WTC11 (cell line): ENCODE measurements around the gene LARP4B. TPM values are rescaled to one million over a fixed set of nuclear protein-coding genes. Genes with fewer than 3 reads are reported as not detected.

Experiments
- ATAC-seq: fragments of 200-7000 bp; cut with Tn5 transposase; 2 replicates; pipeline ENCODE4 v1.10.0; 2021; ENCODE audit warnings: mild to moderate bottlenecking, moderate library complexity
- CTCF ChIA-PET: fragments of 300-600 bp; sonication (Branson Sonifier 250); formaldehyde crosslinking; loops from one replicate; lab custom pipeline; 2021; ENCODE audit warnings: antibody characterized with exemption; lab: Charles Lee
- POLR2A ChIA-PET: fragments of 350-600 bp; sonication (Branson Sonifier 250); formaldehyde crosslinking; loops from one replicate; lab custom pipeline; 2021; ENCODE audit warnings: antibody characterized with exemption; lab: Charles Lee
- DNase-seq: peaks from one replicate; pipeline ENCODE4 v3.0.0; 2021; ENCODE audit warnings: low spot score
- H3K27ac Mint-ChIP-seq: 2 replicates; pipeline ENCODE4 v1.8.0; 2021; ENCODE audit warnings: mixed read lengths
- H3K27me3 Mint-ChIP-seq: 2 replicates; pipeline ENCODE4 v1.8.0; 2021; ENCODE audit warnings: low read depth, mild to moderate bottlenecking, moderate library complexity, mixed read lengths
- H3K36me3 Mint-ChIP-seq: 2 replicates; pipeline ENCODE4 v1.8.0; 2021; ENCODE audit warnings: mixed read lengths
- H3K4me1 Mint-ChIP-seq: 2 replicates; pipeline ENCODE4 v1.8.0; 2022; ENCODE audit warnings: mixed read lengths
- H3K4me3 Mint-ChIP-seq: 2 replicates; pipeline ENCODE4 v1.8.0; 2021; ENCODE audit warnings: mild to moderate bottlenecking, moderate library complexity, mixed read lengths
- H3K9me3 Mint-ChIP-seq: 2 replicates; pipeline ENCODE4 v1.8.0; 2021; ENCODE audit warnings: mixed read lengths
- CREB1 ChIP-seq: sonication (generic); formaldehyde crosslinking; IDR thresholded peaks from 2 replicates; pipeline ENCODE4 v1.8.0; 2023; ENCODE audit warnings: mild to moderate bottlenecking, missing genetic modification reagents
- ELF4 ChIP-seq: sonication (generic); formaldehyde crosslinking; IDR thresholded peaks from 2 replicates; pipeline ENCODE4 v1.8.1; 2022; ENCODE audit warnings: low read depth, mild to moderate bottlenecking, moderate library complexity, missing genetic modification reagents
- FOXK1 ChIP-seq: sonication (generic); formaldehyde crosslinking; IDR thresholded peaks from 2 replicates; pipeline ENCODE4 v1.8.0; 2022; ENCODE audit warnings: mild to moderate bottlenecking, moderate library complexity, missing genetic modification reagents
- GTF2I ChIP-seq: fragments of 250-450 bp; sonication (Bioruptor Pico); conservative IDR thresholded peaks from 2 replicates; pipeline ENCODE4 v1.4.0; 2021; ENCODE audit warnings: mild to moderate bottlenecking
- JAZF1 ChIP-seq: fragments of 250-450 bp; sonication (Bioruptor Pico); IDR thresholded peaks from 2 replicates; pipeline ENCODE4 v1.9.0; 2021; ENCODE audit warnings: moderate library complexity, mild to moderate bottlenecking, inconsistent platforms
- NFATC4 ChIP-seq: fragments of 250-450 bp; sonication (Bioruptor Pico); IDR thresholded peaks from 2 replicates; pipeline ENCODE4 v1.9.0; 2021; ENCODE audit warnings: mild to moderate bottlenecking
- NR2C2 ChIP-seq: sonication (generic); formaldehyde crosslinking; IDR thresholded peaks from 2 replicates; pipeline ENCODE4 v1.8.0; 2022; ENCODE audit warnings: mild to moderate bottlenecking, missing genetic modification reagents
- OVOL2 ChIP-seq: fragments of 250-450 bp; sonication (Bioruptor Pico); IDR thresholded peaks from 2 replicates; pipeline ENCODE4 v1.9.0; 2021; ENCODE audit warnings: mild to moderate bottlenecking, borderline replicate concordance
- RELA ChIP-seq: sonication (generic); formaldehyde crosslinking; IDR thresholded peaks from 2 replicates; pipeline ENCODE4 v1.8.1; 2022; ENCODE audit warnings: missing genetic modification reagents, mild to moderate bottlenecking, borderline replicate concordance
- TCF7 ChIP-seq: sonication (generic); formaldehyde crosslinking; IDR thresholded peaks from 2 replicates; pipeline ENCODE4 v1.8.0; 2022; ENCODE audit warnings: mild to moderate bottlenecking, low read depth, missing genetic modification reagents, moderate library complexity
- TEAD1 ChIP-seq: sonication (generic); formaldehyde crosslinking; IDR thresholded peaks from 2 replicates; pipeline ENCODE4 v1.8.0; 2022; ENCODE audit warnings: mild to moderate bottlenecking, missing genetic modification reagents
- TP53 ChIP-seq: sonication (generic); formaldehyde crosslinking; IDR thresholded peaks from 2 replicates; pipeline ENCODE4 v1.8.1; 2023; ENCODE audit warnings: mild to moderate bottlenecking, missing genetic modification reagents
- ZNF232 ChIP-seq: sonication (generic); formaldehyde crosslinking; IDR thresholded peaks from 2 replicates; pipeline ENCODE4 v1.8.0; 2022; ENCODE audit warnings: mild to moderate bottlenecking, missing genetic modification reagents
- ZNF317 ChIP-seq: sonication (generic); formaldehyde crosslinking; IDR thresholded peaks from 2 replicates; pipeline ENCODE4 v1.8.1; 2023; ENCODE audit warnings: low read depth, mild to moderate bottlenecking, moderate library complexity, missing genetic modification reagents, borderline replicate concordance
- ZNF423 ChIP-seq: fragments of 250-450 bp; sonication (Bioruptor Pico); IDR thresholded peaks from 2 replicates; pipeline ENCODE4 v2.1.2; 2022; ENCODE audit warnings: mild to moderate bottlenecking, moderate library complexity
- total RNA-seq: library from RNA; stranded (reverse); gene quantifications from 3 replicates; pipeline ENCODE4 v1.2.3, GENCODE V29; 2021
- TF ChIP-seq, protein P1 (sequence below): sonication (generic); formaldehyde crosslinking; conservative IDR thresholded peaks from 2 replicates; pipeline ENCODE4 v1.8.1; 2023; ENCODE audit warnings: mild to moderate bottlenecking, low read depth, missing genetic modification reagents, moderate library complexity
- TF ChIP-seq, protein P2 (sequence below): sonication (generic); formaldehyde crosslinking; IDR thresholded peaks from 2 replicates; pipeline ENCODE4 v1.8.1; 2023; ENCODE audit warnings: mild to moderate bottlenecking, missing genetic modification reagents, borderline replicate concordance
- TF ChIP-seq, protein P3 (sequence below): sonication (generic); formaldehyde crosslinking; IDR thresholded peaks from 2 replicates; pipeline ENCODE4 v1.8.0; 2022; ENCODE audit warnings: mild to moderate bottlenecking, missing genetic modification reagents
- TF ChIP-seq, protein P4 (sequence below): sonication (generic); formaldehyde crosslinking; IDR thresholded peaks from 2 replicates; pipeline ENCODE4 v1.8.1; 2022; ENCODE audit warnings: mild to moderate bottlenecking, moderate library complexity, missing genetic modification reagents
- TF ChIP-seq, protein P5 (sequence below): sonication (generic); formaldehyde crosslinking; IDR thresholded peaks from 2 replicates; pipeline ENCODE4 v1.8.0; 2023; ENCODE audit warnings: mild to moderate bottlenecking, missing genetic modification reagents

Gene LARP4B
- total RNA-seq, 1 experiment from 2014 or later = 87.1 TPM

DNA sequence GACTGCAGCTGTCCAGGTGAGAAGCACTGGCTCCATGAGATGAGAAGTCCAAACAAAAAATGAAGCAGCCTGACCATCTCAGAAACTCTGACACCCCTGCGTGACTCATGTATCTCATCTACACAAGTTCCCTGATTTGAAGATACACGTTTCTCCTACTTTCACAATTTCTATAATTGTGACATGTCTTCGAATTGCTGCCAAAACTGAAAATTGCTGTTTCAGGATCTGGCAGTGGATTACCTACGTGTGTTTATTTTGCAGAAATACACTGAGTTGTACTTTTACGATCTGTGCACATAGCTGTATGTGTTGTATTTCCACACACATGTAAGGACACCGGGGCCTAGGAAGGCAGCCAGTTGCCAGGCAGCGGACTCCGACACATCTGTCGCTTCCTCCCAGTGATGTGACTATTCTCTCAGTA lies 53.2 kb downstream of the LARP4B start:
- H3K4me1 Mint-ChIP-seq = no peaks in the 10 kb centered on the region
- CTCF ChIA-PET = no interaction called here
- DNase-seq (no peak), ATAC-seq (no peak)
- no peaks in the 10 kb centered on the region for H3K27me3 Mint-ChIP-seq
- TF ChIP-seq, protein P1, sequence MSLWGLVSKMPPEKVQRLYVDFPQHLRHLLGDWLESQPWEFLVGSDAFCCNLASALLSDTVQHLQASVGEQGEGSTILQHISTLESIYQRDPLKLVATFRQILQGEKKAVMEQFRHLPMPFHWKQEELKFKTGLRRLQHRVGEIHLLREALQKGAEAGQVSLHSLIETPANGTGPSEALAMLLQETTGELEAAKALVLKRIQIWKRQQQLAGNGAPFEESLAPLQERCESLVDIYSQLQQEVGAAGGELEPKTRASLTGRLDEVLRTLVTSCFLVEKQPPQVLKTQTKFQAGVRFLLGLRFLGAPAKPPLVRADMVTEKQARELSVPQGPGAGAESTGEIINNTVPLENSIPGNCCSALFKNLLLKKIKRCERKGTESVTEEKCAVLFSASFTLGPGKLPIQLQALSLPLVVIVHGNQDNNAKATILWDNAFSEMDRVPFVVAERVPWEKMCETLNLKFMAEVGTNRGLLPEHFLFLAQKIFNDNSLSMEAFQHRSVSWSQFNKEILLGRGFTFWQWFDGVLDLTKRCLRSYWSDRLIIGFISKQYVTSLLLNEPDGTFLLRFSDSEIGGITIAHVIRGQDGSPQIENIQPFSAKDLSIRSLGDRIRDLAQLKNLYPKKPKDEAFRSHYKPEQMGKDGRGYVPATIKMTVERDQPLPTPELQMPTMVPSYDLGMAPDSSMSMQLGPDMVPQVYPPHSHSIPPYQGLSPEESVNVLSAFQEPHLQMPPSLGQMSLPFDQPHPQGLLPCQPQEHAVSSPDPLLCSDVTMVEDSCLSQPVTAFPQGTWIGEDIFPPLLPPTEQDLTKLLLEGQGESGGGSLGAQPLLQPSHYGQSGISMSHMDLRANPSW = no peak
- TF ChIP-seq RELA (CRISPR knock-in tag) = no peak
- no peak overlapping the region for H3K4me3 Mint-ChIP-seq
- H3K9me3 Mint-ChIP-seq = no peaks in the 10 kb centered on the region
- no peak overlapping the region for H3K27ac Mint-ChIP-seq
- H3K36me3 Mint-ChIP-seq = peaks cover 47% of the 10 kb centered on the region
- POLR2A ChIA-PET = no interaction called here

DNA sequence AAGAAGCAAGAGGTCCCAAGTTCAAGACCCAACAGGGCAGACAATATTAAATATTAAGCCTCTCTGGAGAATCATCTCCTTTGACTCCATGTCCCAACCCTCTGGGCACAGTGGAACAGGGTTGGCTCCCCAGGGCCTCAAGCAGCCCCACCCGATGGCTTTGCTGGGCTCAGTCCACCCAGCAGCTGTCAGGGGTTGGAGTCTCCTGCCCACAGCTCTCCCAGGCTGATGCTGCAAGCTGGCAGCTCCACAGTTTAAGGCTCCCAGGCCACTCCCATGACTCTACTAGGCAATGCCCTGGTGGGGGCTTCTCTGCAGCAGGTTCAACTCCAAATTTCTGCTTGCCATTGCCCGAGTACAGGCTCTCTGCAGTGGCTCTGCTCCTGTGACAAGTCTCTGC lies 55.1 kb downstream of the LARP4B start:
- POLR2A ChIA-PET = no interaction called here
- ATAC-seq (no peak), DNase-seq (no peak)
- Mint-ChIP-seq H3K9me3 (no peaks in the 10 kb centered on the region), H3K27ac (no peak overlapping the region), H3K4me3 (no peak overlapping the region)
- CTCF ChIA-PET = no interaction called here
- TF ChIP-seq OVOL2 (CRISPR knock-in tag) = no peak
- no peak for TF ChIP-seq FOXK1 (CRISPR knock-in tag)
- TF ChIP-seq NR2C2 = no peak
- TF ChIP-seq ZNF423 = no peak
- TF ChIP-seq GTF2I = no peak
- TF ChIP-seq CREB1 (CRISPR knock-in tag) = no peak
- no peak for TF ChIP-seq ZNF232 (CRISPR knock-in tag)
- no peak for TF ChIP-seq TP53 (CRISPR knock-in tag)
- no peak for TF ChIP-seq ELF4
- no peak for TF ChIP-seq TEAD1 (CRISPR knock-in tag)
- TF ChIP-seq, protein P2, sequence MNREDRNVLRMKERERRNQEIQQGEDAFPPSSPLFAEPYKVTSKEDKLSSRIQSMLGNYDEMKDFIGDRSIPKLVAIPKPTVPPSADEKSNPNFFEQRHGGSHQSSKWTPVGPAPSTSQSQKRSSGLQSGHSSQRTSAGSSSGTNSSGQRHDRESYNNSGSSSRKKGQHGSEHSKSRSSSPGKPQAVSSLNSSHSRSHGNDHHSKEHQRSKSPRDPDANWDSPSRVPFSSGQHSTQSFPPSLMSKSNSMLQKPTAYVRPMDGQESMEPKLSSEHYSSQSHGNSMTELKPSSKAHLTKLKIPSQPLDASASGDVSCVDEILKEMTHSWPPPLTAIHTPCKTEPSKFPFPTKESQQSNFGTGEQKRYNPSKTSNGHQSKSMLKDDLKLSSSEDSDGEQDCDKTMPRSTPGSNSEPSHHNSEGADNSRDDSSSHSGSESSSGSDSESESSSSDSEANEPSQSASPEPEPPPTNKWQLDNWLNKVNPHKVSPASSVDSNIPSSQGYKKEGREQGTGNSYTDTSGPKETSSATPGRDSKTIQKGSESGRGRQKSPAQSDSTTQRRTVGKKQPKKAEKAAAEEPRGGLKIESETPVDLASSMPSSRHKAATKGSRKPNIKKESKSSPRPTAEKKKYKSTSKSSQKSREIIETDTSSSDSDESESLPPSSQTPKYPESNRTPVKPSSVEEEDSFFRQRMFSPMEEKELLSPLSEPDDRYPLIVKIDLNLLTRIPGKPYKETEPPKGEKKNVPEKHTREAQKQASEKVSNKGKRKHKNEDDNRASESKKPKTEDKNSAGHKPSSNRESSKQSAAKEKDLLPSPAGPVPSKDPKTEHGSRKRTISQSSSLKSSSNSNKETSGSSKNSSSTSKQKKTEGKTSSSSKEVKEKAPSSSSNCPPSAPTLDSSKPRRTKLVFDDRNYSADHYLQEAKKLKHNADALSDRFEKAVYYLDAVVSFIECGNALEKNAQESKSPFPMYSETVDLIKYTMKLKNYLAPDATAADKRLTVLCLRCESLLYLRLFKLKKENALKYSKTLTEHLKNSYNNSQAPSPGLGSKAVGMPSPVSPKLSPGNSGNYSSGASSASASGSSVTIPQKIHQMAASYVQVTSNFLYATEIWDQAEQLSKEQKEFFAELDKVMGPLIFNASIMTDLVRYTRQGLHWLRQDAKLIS (CRISPR knock-in tag) = no peak
- TF ChIP-seq ZNF317 = no peak
- TF ChIP-seq, protein P3, sequence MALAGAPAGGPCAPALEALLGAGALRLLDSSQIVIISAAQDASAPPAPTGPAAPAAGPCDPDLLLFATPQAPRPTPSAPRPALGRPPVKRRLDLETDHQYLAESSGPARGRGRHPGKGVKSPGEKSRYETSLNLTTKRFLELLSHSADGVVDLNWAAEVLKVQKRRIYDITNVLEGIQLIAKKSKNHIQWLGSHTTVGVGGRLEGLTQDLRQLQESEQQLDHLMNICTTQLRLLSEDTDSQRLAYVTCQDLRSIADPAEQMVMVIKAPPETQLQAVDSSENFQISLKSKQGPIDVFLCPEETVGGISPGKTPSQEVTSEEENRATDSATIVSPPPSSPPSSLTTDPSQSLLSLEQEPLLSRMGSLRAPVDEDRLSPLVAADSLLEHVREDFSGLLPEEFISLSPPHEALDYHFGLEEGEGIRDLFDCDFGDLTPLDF = no peak
- TF ChIP-seq TCF7 (CRISPR knock-in tag) = no peak
- TF ChIP-seq NFATC4 (CRISPR knock-in tag) = no peak
- no peak for TF ChIP-seq JAZF1 (CRISPR knock-in tag)
- TF ChIP-seq, protein P4, sequence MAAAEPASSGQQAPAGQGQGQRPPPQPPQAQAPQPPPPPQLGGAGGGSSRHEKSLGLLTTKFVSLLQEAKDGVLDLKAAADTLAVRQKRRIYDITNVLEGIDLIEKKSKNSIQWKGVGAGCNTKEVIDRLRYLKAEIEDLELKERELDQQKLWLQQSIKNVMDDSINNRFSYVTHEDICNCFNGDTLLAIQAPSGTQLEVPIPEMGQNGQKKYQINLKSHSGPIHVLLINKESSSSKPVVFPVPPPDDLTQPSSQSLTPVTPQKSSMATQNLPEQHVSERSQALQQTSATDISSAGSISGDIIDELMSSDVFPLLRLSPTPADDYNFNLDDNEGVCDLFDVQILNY (CRISPR knock-in tag) = no peak
- TF ChIP-seq, protein P5, sequence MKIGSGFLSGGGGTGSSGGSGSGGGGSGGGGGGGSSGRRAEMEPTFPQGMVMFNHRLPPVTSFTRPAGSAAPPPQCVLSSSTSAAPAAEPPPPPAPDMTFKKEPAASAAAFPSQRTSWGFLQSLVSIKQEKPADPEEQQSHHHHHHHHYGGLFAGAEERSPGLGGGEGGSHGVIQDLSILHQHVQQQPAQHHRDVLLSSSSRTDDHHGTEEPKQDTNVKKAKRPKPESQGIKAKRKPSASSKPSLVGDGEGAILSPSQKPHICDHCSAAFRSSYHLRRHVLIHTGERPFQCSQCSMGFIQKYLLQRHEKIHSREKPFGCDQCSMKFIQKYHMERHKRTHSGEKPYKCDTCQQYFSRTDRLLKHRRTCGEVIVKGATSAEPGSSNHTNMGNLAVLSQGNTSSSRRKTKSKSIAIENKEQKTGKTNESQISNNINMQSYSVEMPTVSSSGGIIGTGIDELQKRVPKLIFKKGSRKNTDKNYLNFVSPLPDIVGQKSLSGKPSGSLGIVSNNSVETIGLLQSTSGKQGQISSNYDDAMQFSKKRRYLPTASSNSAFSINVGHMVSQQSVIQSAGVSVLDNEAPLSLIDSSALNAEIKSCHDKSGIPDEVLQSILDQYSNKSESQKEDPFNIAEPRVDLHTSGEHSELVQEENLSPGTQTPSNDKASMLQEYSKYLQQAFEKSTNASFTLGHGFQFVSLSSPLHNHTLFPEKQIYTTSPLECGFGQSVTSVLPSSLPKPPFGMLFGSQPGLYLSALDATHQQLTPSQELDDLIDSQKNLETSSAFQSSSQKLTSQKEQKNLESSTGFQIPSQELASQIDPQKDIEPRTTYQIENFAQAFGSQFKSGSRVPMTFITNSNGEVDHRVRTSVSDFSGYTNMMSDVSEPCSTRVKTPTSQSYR = no peak
- TF ChIP-seq, all 79 proteins: peak for 0
- H3K27me3 Mint-ChIP-seq = no peaks in the 10 kb centered on the region
- peaks cover 51% of the 10 kb centered on the region for H3K36me3 Mint-ChIP-seq
- H3K4me1 Mint-ChIP-seq = no peaks in the 10 kb centered on the region
